Left renal cortex interstitium (tissue), 4 donors: ENCODE data around the gene MIEF1. TPM values are rescaled to one million over a fixed set of nuclear protein-coding genes. Genes with fewer than 3 reads are reported as not detected.

Source experiments
- DNase-seq, 4 donors: peaks; one replicate each; pipeline ENCODE4 v3.0.0-alpha.2; 2013; ENCODE audit warnings: low read depth in 4 of 4, low spot score in 2 of 4, missing footprints in 1 of 4
- polyA plus RNA-seq, 4 donors: library from polyadenylated mRNA; unstranded; fragments of 120-200 nt; gene quantifications; one replicate each; pipeline ENCODE4 v1.2.1, GENCODE V29; 2013; ENCODE audit not compliant: insufficient read length in 4 of 4

MIEF1 gene
- polyA plus RNA-seq, 4 donors, result 33.5 to 36.6 (median 34.2) TPM

DNA sequence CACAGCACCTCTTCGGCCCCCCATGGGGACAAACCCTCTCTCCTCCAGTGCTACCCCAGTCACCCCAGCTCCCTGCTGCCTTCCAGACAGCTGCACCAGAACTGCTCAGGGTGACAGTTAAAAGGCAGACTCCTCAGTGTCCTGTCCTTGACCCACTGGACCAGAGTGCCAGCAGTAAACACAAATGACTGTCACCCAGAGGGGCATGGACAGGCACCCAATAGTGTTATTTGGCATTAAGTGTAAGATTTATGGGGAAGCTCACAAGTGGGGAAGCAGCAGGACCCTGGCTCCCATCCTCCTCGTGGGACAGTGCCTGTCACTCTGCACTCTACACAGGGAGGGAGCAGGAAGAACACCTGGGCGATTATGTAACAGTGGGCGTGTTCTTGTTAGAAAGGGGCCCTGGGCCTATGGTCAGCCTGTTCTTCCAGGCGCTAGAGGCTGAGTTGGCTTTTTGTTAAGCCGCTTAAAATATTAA, 25.4 kb downstream of the MIEF1 start:
- no peak for DNase-seq

DNA sequence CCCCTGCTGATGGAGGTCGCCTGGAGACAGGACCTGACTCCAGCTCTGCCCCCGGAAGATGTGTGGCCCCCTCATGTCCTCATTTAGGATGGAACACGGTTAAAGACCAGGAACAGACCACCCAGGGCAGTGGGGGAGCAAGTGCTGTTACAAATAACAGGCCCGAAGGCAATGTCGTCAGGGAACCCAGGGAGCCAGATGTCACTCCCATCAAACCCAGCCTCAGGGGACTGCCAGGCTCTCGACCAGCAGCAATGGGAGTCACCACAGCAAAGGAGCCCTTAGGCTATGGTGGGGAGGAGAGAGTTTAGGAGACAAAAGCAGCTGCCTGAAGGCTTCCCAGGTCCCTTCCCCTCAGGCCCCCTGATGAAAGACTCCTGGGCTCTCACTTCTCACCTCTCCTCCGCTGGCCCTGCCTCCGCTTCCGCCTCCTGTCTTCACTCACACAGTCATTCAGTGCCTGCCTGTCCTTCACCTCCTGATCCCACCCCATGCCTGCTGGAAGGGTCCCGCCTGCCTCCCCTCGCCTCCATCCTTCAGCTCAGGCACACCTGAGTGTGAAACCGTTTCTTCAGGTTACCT, 26.1 kb downstream of the MIEF1 start:
- DNase-seq, result no peak

DNA sequence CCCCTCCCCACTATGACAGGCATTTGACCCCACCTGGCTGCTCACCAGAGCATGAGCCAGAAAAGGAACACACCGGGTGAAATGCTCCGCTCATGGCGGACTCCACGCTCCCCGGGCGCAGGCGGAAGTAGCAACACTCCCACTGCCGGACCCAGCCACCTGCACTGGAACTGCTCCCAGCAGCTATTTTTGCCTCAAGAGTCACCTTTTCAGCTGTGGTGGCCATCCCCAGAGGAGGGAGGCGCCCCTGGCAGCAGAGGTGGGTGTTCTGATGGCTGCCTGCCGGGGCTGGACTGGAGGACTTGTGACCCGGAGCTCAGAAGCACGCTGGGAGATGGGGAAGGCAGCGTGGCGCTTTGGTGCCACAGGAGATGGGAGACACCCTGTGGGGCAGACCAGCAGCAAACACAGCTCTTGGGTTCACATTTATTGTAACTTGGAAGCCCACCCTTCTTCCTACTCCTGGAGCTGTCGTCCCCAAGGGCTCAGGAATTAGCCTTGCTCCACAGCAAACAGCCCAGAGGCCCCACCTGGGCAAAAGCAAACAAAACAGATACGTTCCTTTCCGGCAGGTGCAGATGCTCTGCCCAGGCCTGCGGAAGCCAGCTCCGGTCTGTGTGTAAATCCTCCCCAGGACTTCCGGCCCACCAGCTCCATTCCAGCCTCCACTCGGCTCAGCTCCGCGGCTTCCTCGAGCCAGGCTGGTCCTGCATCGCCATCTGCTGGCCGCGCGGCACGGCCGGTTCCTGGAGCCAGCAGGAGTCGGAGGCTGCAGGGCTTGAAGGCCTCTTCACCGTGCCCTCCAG, 26.8 kb downstream of the MIEF1 start:
- peak in 3 of 4 donors; percentile 75 to 82 (median 79) for DNase-seq

DNA sequence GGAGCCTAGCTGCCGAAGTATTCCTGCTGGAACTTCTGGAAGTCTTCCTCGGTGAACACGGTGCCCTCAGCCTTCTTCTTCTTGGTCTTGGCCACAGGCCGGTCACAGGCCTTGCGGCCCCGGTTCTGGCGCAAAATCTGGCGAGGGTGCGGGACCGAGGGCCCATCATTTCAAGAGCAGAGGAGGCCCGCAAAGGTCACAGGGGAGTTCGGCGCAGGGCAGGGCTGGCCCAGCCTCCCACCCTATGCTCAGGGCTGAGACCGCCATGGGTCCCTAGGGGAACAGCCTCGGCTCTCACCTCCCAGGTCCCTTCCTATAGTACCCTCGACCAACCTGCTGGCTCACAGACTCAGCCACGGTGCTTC, 27.4 kb downstream of the MIEF1 start:
- DNase-seq, result no peak

DNA sequence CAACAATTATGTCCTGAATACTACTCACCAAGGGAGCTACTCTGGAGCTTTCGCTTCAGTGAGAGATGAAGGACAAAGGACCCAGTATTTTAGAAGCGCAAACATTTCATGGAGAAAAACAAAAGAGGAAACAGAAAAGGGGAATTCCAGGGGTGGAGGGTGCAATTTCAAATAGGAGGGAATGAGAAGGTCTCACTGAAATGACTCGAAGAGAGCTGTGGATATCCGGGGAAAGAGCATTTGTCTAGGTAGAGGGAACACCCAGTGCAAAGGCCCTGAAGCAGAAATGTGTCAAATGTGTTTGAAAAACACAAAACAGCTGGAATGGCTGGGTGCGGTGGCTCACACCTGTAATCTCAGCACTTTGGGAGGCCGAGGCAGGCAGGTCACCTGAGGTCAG, 28.0 kb downstream of the MIEF1 start:
- no peak for DNase-seq

DNA sequence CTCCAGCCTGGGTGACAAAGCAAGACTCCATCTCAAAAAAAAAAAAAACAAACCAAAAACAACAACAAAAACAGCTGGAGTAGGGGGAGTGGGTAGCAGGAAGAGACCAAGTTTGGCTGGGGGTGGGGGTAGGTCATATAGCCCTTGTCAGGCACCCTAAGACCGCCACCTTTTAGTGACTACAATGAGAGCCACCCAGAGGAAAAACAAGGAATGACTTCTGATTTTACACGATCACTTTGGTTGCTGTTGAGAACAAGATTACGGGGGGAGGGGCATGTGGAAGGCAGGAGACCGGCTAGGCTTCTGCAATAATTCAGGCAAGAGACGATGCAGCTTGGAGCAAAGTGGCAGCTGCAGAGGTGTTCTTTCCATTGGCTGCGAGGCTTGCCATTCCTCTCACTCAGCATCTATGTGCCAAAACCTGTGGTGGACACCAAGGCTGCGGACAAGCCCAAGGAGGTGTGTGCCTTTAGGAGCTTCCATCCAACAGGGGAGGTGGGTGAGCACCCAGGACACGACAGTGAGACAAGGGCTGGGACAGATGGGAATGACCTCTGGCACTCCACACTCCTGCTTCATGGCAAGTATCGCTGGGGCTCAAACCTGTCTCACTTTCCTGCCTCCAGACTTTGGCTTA, 28.7 kb downstream of the MIEF1 start:
- DNase-seq, result no peak

DNA sequence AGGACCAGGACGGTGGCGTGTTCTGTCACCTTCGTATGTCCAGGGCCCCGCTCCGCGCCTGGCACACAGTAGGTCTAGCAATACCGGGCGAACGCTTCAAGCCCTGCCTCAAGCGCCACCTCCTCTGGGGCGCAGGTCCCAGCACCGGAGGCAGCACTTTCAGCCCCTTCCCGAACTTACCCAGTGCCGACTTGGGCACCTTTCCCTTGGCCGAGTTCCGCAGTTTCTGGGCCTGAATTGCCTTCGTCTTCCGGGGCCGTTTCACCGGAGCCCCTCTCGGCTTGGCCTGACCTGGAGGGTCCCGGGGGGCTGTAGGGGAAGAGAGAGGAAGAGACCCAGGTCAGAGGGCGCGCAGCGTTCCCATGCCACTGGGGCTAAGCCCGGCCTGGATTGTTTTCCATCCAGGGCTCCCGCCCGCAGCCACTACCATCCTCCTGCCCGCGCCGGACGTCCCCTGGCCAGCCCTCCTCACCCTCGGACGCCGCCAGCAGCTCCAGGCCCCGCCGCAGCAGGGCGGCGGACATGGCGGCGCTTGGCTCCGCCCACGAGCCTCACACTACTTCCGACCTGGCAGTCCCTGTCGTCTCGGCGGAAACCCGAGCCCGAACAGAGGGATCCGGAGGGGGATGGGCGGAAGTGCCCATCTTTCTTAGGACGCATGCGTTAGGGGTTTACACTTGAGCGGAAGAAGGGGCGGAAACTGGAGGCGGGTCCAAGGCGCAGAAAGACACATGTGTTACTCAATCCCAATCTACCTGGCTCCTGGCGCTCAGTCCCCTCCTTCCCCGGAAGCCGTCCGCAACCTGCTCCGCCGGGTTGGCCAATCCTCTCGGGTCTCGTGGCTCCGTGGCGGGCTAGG, 30.4 kb downstream of the MIEF1 start, which contains the start of gene RPS19BP1:
RPS19BP1 (minus strand) TSS at position 534 of the 859 bp plus-strand sequence; CDS start at position 524, 10 bp downstream.
- peak; percentile 97 to 100 (median 99) for DNase-seq

DNA sequence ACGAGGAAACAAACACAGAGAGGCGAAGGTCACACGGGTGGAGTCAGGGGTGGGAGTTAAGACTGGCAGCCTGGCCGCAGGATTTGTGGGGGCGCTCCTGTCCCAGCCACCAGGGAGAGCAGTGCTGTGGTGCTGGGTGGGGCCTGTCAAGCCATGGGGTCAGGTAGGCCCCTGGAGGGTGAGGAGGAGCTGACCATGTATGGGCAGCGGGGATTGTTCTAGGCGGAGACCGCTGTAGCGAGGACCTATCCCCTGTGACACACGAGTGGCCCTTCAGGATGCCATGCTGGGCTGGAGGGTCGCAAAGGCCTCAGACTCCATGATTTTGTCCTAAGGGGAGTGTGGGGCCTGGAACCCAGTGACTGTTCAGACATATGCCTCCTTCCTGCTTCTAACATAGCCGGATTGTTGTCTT, 32.0 kb downstream of the MIEF1 start:
- no peak for DNase-seq

DNA sequence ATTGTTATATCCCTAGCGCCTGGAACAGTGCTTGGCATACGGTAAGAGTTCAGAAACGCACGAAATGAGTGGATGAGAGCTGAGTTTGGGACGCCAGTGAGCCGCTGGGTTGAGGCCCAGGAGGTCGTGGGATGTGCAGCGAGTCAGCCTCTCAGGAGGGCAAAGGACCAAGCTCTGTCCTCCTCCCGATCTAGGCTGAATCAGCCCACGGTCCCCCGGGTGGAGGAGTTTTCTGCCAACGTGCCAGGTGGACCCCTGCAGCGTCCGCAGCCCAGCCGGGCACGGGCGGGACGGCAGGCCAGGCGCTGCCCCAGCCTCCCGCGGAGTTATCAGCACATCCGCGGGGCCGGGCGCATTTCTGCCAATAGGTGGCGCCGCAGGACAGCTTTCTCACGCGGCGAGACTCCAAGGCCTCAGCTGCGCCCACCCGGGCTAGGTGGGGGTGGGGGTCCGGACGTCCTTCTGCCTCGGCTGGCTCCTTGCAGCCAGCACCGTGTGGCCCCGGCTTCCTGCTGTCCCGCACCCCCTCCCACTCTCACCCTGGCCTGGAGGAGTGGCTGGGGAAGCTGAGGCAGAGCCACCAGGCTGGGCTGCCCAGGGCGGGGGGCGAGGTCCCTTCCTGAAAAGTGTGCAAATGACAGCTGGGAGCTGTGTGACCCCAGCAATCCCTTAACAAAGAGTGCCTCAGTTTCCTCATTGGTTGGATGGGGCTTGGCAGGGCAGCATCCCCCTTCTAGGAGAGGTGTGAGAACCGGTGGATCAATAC, 32.7 kb downstream of the MIEF1 start:
- DNase-seq, result peak in 3 of 4 donors; percentile 66 to 80 (median 69)

DNA sequence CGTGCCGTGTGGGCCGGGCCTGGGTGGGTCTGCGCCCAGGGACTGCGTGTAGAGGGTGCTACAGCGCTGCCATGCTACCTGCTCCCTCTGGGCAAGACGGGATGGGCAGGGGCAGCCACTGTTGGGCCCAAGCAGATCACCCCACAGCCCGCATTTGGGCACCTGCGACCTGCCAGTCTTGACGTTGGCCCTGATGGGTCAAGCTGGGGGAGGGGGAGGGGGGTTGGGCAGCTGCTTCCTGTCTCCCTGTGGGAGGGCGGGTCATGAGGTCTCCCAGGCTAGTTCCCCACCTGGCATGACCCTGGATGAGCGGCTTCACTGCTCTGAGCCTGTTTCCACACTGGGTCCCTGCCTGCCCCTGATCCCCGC, 33.3 kb downstream of the MIEF1 start:
- DNase-seq, result no peak

DNA sequence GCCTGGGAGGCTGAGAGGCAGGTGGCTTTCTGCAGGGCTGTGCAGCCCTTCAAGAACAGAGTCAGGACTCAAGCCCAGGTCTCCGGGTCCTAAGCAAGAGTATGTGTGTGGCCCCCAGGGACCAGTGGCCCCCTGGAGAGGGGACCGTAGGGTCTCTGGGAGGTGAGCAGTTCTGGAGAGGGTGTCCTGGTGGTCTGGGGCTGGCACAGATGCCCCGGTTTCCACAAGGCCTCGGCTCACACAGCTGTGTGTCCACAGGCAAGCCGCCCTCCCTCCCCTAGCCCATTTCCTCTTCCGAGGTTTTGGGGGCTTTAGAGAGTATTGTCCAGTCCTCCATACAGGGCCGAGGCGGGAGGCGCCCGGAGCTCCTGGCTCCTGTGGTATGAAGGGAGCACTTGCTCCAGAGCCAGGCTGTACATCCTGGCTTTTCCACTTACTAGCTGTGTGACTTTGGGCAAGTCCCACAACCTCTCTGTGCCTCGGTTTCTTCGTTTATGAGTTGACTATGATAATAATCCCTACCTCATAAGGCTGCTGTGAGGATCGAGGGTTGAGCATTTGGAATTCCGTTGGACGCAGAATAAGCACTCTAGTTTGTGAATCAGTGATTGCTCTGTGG, 33.9 kb downstream of the MIEF1 start:
- no peak for DNase-seq

DNA sequence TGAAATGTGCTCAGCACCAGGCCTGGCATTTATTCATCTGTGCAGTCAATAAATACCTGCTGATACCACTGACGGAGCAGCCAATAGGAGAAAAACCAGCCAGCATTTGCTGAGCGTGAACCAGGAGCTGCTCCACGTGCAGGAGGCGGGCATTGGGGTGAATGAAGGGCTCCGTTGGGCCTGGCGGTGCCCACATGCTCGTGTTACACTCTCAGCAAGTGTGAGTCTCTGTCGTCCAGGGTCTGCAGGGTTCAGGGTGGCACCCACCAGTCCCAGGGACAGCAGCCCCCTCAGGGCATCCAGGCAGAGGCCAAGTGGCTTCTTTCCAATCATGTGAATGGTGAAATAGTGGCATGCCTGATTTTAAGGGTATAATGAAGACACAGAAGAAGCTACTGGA, 34.6 kb downstream of the MIEF1 start:
- DNase-seq, result no peak

DNA sequence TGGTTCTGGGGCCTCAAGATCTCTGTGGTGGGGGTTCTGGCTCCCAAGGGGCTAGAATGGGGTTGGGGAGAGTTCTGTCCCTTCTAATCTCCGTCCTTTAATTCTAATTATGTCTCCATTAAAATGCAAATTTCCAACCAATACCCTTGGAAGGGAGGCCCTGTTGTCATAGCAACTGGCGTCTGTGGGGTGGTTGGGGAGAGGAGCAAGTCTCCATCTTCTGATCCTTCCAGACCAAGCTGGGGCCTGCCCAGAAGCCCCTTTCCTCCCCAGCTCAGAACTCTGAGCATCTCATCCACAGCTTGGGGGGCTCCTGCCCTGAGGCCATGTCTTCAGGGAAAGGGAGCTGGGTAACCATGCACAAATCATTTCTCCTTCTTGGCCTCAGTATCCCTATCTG, 35.9 kb downstream of the MIEF1 start:
- DNase-seq, result no peak

DNA sequence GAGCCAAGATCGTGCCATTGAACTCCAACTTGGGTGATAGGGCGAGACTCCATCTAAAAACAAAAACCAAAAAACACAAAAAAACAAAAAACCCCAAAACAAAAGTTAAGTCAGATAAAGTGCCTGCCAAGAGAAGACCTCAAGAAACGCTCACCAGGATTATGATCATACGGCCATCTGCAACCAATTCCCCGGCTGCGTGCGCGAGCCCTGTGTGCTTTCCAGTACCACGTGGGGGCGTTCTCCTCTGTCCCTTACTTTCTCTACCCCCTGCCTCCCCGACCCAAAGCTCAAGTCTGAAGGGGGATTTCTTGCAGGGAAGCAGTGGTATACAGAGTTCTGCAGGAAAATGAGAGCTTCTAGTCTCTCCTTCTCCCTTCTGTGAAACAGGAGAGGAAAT, 41.0 kb downstream of the MIEF1 start:
- DNase-seq, result no peak

DNA sequence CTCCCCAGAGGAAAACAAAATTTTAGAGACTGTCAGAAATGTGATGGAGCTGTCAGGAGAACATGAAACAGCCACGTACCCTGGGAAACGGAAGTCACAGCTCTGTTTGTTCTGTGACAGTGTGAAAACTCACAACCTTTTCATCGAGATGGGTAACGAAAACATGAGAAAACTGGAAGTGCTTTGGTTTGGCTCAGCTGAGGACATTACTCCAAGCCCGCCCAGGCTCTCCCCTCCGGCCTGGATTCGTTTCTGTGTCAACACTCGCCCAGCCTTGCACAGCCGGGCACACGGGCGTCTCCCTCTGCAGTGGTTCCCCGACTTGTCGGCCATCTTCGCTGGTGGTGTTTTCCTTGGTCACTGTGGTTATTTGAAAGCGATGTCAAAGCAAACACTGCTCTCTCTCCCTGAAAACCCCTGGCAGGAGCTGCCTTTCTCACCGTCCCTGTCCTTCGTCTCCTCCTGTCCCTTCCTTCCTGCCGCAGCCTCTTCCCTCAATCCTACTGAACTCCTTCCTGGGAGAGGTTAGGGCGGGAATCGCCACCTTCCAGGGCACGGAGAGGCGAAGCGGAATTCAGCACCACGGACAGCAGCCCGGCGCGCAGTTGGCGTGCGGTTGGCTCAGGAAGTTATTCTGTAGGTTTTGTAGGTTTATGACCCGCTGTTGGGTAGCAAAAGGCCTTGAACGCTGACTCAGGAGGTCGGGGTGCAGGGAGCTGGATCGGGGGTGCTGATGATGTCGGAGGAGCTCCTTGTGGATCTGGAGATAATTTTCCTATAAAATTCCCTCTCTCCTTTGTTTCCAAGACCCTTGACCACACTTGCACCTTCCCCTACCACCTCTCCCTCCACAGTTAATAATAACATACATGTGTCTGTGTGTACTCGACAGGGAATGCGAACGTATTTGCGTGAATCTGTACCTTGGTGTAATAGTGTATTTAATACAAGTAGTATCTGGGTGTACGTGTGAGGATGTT, 43.6 kb downstream of the MIEF1 start:
- peak in 2 of 4 donors; percentile 55 to 63 for DNase-seq

DNA sequence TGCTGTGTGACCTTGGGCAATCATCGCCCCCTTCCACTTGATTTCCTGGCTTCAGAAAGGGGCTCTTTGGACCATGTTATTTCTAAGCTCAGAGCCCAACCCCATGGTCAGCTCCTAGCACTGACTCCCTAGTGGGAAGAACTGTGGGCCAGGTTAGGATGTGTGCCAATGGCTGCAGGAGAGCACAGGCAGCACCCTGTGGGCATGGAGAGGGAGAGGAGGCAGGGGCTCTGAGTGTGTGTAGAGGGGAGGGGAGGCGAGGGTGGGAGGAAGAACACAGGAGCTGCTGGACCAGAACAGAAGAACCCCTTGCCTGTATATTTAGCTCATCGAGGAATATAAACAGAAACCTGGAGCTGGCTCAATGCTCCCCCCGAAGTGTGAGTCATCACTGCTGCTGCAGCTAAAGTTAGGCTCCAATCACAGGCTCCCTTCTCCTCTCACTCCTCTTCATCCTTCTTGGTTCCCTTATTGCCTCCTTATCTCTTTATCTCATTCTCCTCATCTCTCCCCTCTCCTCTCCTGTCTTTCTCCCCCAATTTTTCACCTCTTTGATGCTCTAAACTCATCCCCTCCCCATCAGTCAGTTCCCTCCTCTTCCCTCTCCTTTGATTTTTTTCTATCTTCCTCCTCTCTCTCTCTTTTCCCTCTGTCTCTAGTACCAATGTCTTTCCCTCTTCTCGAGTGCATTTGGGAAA, 44.9 kb downstream of the MIEF1 start:
- no peak for DNase-seq

DNA sequence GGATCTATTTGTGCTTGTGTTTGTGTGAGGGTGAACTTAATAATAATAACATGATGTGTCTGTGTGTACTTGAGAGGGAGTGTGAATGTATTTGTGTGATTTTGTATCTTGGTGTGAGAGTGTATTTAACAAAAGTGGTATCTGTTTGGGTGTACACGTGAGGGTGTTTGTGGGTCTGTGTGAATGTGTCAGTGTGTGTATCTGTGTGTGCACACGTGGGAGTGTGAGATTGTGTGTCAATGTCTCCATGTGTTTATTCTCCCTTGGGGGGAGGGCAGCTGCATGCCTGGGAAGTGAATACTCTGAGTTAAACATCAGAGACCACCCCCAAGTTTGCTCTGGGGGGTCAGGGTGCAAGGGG, 45.5 kb downstream of the MIEF1 start:
- no peak for DNase-seq

DNA sequence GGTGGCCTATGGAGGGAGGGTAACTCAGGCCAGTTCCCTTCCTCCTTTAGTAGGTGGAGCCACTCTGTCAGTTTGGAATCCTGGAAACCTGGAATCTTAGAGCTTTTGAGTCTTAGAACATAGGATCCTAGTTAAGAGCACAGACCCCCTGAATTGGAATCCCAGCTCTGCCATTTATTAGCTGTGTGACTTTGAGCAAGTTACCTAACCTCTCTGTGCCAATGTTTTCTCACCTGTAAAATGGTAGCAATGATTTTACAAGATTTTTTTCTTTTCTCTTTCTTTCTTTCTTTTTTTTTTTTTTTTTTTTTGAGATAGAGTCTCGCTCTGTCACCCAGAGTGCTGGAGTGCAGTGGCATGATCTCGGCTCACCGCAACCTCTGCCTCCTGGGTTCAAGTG, 51.3 kb downstream of the MIEF1 start:
- no peak for DNase-seq
